LHCN-M2 (cell line): ENCODE measurements around the gene CA10. TPM values are rescaled to one million over a fixed set of nuclear protein-coding genes. Genes with fewer than 3 reads are reported as not detected.

Experiments
- DNase-seq: peaks from one replicate; pipeline ENCODE4 v3.0.0-alpha.2; 2012; ENCODE audit warnings: low read depth
- total RNA-seq: library from RNA; depleted of rRNA; stranded (reverse); fragments of >200 nt; gene quantifications from 2 replicates; pipeline ENCODE4 v1.2.3, GENCODE V29; 2014

The CA10 gene
- total RNA-seq, 1 experiment from 2014 or later = not detected

DNA sequence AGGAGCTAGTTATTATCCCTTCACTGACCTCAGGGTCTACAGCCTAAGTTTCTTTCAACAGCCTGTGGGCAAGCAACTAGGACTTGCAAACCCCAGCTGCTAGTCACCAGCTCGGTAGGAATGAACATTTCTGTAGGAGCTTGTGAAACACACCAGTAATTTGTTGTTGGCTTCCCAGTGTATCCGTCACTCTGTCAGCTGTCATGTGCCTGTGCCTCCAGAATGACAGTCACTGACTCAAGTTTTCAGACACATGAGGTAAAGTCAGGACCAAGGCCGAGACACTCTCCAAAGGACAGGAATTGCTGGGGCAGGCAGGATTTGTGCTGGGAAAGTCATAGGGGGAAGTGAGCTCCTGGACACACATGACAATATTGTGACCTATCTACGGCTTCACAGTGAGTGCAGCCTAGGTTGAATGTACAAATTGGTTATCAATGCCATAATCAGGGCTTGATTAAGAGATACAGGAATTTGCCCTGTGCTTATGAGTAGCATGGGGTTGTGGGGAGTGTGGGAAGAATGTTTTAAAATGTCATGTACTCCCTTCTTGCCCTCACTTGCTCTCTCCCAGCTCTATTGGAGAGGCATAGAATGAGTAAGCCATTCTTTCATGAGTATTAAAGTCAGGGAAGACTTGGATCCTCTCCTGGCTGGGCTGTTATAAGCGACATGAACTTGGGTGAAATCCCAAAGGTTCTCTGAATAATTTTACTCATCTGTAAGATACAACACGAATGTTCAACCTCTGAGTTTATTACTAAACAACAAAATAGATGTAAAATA lies 506.8 kb downstream of the CA10 start:
- DNase-seq = no peak

DNA sequence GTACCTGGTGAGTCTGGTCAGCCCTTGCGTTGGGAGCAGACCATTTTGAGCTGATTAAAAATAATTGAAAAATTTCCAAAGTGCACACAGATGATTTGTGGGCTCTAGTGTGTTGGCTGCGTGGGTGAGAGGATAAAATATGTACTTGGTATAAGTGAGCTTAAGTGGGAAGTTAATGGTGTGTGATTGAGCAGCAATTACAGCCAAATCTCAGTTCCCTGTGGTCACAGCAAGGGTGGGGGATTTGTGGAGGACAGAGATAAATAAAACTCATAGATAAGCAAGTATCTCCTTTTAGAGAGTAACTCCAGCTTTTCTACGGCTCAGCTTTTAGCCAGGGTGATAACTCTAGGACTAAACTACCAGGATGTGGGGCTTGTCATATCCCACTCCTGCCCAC lies 507.7 kb downstream of the CA10 start:
- no peak for DNase-seq

DNA sequence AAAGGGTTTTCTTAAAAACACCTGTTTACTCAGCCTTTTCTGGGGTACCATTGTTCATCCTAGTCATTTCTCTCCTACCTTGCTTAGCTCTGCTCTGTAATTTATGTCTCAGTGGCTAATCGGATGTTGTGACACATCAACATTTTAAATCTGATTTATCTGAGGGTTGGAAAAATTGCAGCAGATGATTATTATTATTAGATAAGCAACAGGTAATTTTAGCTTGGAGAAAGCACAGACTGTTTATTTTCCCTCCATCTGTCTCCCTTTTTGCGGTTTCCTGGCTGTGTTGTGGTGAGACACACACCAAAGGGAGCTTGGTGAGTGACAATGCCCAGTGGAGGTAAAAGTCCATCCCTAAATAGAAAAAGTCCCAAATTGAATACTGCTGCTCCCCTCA lies 508.3 kb downstream of the CA10 start:
- DNase-seq = no peak

DNA sequence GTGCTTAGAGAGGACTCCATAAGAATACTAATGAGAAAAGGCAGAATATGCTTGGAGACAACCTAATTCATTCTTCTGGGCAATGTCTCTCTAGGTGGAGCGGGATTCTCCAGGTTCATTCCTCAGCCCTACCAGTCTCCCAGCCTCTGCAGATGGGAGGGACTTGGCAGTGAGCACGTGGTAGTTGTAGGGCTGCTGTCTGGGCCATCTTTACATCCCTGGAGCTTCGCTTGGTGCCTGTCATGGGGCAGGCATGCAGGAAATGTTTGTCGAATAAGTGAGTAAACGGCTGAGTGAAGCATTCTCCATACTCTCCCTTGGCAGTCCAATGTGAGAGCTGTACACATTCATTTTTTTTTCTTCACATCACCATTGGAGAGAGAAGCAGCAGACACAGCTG lies 510.7 kb downstream of the CA10 start:
- no peak for DNase-seq

DNA sequence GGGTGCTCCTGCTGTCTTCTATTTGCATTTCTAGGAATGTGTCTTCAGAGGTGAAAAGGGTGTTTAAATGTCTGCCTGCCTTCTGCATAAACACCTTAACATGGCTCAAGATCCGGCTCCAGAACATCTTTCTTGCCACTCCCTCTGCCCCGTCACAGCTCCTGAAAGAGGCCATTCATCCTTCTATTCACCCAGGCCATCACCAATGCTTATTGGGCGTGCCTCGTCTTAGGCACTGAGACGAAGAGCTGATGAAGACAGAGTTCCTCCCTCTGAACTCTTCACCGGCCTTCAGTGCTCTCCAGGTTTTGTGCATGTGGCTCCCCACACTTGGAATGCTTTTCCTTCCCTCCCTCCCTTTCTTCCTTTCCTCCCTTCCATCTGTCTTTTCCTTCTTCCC lies 511.4 kb downstream of the CA10 start:
- DNase-seq = no peak

DNA sequence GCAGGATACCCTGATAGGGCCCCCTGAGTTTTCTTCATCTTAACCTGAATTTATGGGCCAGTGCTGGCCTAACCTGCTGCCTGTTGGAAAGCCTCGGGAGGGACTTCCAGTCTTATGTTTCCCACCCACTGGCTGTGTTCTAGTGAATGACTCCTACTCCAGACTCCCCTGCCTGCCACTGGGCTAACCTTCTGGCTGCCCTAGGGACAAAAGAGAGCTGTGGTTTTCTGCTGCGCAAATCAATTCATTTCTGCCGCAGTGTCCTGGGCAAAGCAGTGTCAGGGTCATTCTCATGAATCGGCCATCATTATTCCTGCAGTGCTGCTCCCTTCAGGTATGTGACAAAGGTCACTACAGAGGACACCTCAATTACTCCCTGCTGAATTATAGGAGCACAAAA lies 512.0 kb downstream of the CA10 start:
- DNase-seq = no peak

DNA sequence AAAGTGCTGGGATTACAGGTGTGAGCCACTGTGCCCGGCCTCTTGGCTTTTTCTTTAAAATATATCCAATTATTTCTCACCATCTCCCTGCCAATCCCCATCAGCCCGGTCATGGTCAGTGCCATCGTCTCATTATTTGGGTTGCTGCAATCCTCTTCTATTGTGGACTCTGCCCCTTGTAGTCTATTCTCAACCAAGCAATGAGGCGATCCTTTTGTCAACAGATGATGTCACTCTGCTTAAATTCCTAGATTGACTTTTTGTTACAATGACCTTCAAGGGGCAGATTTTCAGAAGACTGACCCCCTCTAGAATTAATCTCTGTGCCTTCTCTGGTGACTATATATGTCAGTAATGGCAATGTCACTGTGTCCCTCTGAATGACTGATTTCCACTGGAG lies 513.5 kb downstream of the CA10 start:
- no peak for DNase-seq

DNA sequence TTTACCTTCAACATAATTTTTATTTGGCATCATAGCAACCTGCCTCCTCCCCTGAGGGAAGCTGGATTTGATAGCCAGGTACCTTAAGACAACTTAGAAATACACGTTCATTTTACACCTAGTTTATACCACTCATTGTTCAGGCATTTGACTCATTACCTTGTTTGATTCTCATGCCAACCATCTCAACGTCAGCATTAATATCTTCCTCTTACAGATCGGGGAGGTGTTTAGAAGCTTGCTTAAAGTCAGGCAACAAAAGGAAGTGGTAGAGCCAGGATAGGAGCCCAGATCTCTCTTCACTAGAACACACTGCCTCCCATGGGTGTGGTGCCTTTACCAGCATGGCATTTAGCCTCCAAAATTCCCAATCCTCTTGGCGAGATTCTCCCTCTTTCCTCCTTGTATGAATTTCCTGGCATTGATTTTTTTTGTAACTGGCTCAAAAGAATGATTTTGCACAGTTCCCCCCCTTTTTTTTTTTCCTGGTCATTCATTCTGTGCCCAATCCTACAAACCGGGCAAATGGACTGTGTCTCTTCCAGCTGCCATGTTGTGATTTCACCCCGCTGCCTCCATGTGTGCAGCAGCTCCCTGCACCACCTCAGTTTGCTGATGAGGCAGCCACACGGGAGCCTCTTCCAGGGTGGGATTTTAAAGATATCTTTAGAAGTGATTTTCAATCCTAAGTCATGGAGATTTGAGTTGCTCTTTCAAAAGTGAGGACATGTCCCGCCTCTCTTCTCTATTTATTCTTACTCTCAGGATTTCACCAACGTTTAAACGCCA lies 514.6 kb downstream of the CA10 start:
- DNase-seq = no peak

DNA sequence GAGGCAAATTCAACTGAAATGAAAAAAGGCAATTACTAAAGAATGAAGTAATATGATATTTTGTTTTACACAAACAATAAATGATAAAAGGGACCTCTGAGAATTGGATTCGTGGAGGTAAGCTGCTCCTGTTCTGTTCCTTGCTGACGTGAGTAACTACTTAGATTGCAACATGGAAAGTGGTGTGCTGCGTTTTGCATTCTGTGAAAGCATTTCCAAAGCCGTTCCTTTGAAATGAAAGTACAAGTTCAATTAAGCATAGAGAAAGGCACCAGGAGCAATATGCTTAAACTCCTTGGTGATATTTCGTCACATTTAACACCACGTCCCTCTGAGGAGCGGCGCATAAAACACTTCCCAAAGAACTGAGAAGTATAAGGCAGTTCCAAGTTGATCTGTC lies 516.5 kb downstream of the CA10 start:
- no peak for DNase-seq

DNA sequence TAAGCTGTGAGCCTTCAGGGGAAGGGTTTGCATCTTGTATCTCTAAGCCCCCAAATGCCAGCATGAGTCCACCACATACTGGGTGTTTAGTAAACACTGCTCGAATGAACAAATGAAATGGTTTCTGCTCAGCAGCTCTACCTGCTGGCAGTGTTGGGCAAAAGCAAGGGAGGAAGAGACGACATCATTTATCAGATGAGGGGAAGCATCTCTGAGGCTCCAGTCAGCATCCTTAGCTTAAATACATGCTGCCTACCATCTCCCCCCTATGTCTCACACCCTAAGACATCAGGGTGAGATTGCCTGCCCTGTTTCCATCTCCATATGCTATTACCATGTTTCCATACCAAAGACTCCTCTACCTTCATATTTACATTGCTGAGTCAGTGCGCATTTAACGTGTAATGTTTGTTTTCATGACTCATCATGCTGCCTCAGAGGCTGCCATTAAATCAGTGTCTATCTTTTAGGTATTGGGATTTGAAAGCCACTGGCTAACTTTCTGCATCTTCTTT lies 518.3 kb downstream of the CA10 start:
- DNase-seq = no peak

DNA sequence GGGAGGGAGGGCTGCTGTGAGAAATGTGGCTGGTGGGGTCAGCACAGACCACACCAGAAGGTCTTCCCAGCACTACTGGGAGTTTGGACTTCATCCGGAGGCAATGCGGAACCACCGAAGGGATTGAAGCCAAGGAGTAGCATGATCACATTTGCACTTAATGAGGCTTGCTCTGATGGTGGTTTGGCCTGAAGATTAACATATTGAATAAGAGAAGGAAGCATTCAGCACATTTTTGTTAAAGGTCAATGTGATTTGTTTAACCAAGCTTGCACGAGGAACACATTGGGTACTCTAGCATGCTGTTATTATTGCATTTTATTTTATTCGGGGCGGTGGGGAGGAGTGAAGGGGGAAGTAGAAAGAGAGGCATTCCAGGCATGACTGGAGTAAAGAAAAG lies 519.5 kb downstream of the CA10 start:
- no peak for DNase-seq

DNA sequence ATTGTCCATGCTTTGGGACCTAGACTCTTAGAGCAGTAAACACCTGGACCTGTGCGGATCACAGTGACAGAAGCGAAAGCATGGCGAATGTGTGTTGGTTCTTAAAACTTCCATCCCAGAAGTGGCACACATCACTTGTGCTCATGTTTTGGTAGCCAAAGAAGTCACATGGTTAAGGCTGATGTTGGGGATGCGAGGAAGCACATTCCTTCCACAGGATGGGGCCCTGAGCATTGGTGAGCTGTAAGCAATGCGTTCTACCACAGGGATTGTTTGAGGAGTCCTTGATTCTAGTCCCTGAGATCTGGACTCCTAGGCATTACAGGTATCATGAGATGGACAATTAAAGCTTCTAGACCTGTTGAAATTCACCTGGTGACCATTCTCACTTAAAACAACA lies 522.2 kb downstream of the CA10 start:
- no peak for DNase-seq

DNA sequence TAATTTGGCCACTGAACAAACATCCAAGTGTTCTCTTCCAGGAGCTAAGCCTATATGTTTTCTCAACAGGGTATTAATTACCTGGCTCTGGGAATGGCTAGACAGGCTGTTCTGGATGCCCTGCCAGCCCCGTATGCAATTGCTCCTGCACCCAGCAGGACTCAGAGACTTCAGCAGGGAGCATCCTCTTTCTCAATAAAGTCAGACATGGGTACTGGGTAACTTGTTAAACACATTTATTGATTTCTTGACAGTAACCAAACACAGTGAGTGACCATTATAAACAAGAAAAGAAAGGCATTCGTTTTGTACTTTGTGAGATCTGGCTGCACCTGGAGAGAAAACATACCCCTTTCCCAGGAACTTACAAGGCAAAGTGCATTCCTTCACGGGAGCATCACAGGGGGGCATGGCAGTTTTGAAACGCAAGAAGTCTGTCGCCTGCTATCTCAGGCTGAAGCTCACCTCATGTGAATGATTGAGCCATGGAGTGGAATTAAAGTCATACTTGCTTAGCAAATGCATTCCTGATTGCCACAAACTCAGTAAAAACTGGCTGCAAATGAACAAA lies 528.3 kb downstream of the CA10 start:
- no peak for DNase-seq

DNA sequence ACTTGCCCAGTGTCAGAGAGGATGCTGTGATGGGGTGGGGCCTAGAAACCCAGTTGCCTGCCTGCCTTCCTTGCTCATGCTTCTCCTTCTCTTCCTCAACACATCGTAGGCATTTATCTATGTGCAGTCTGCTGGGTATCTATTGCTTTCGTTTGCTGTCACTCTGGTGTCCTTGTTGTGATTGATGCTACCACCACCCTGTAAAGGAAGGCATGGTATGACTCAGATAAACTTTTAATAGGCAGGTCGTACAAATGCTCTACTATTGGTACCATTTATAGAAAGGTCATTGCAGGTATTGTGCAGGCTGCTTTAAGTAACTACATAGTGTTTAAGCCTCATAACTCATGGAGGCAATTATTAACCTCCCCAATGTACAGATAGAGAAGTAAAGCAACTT lies 529.3 kb downstream of the CA10 start:
- no peak for DNase-seq

DNA sequence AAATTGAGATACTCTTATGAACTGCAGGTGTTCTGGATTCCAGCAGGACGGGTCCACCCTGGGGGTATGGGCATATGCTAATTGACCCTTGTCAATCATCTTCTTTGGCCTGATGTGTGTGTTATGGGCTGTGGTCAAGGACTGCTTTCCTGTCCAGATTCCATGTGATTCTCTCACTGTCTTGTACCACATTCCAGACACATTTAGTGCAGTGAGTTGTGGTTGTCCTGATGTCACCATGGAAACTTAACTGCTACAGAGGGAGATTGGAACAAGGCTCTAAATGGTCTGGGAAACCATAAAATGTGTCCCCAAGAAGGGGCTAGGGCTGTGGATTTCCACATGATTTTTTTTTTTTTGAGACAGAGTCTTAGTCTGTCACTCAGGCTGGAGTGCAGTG lies 530.7 kb downstream of the CA10 start:
- no peak for DNase-seq

DNA sequence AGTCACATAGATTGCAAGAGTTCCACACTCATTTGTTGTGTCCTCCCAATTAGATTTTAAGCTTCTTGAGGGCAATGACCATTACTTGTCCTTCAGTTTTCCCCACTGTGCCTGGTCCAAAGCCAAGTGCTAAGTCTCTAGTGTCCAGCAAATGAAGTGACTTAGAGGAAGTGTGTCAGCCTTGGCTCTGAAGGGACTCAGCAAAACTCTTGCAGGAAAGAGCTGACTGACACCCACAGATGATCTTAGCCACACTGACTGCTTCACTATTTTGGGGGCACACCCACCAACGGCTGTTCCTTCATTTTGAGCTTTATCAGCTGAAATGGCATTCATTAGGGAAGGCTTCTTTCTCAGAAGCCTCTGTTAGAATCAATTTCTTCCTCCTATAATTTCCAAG lies 540.0 kb downstream of the CA10 start:
- no peak for DNase-seq

DNA sequence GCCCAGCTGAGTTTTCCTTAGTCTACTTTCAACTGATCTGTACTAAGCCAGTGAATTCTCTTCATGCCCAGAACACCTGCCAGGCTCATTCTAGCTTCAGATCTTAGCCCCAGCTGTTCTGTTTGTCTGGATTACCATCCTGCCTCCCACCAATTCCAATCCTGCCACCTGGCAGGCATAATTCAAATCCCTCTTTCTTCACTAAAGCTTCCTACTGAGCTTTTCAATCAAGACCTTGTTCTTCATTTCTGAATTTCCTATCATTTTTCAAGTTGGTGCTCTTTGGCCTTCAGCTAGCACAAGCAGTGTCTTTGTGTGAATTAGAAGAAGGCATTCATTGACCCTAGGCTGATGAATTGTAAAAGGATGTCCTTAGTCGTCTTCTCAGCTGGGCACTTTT lies 540.5 kb downstream of the CA10 start:
- no peak for DNase-seq

DNA sequence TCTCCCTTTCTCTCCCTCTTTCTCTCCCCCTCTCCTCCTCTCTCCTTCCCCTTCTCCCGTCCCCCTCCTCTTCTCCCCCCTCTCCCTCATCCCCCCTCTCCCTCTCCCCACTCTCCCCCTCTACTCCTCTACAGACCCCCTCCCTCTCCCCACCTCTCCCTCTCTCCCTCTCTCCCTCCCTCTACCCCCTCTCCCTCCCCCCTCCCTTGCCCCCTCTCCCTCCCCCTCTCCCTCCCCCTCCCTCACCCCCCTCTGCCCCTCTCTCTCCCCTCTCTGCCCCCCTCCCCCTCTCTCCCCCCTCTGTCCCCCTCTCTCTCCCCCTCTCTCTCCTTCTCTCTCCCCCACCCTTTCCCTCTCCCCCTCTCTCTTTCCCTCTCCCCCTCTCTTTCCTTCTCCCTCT lies 545.3 kb downstream of the CA10 start:
- no peak for DNase-seq

DNA sequence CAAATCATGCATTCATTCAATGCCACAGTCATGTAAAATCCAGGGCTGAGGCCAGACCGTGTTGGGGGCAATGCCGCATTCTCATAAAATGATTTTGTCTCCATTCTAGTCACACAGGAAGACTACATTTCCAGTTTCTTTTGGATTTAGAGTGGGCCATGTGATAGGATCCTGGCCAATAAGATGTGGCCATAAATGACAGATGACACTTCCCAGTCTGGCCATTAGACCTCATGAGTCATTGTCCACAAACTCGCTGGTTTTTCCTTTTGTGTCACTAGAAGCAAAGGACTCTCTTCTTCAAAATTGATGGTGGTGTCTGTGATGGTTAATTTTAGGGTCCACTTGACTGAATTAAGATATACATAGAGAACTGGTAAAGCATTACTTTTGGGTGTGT lies 545.8 kb downstream of the CA10 start:
- no peak for DNase-seq

DNA sequence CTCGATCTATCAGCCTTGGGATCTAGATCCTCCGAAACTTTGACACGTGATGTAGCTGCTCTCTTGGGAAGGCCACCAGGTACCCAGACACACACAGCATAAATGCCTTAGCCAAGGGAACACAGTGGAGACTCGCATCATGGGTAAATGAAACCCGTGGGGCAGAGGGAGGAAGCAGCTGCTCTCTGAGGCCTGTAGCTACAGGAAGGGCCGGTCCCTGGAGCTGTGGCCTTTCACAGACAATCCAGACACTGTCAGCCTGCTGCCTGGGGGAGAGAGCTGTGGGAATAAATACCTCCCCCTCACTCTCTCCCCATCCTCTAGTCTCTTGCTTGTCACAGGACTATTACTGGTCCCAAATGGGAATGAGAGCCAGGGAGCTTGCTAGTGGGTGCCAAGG lies 546.9 kb downstream of the CA10 start:
- no peak for DNase-seq

DNA sequence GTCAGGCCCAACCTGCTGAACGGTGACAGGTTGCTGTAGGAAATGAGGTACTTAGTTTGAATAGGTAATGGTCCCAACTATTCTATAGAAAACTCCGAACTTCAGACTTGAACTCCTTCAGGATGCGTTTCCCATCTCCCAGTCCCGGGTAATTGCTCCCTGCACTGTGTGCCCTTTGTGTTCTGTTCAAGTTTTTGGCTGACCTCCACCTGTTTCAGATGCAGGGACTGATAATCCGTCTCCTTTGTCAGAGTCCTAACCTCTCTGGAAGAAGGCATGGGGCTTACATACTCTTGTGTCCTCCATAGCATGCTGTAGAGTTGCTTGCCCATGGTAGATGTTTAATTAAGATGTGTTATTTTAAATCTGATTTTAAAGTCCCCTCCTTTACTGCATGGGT lies 547.7 kb downstream of the CA10 start:
- DNase-seq = no peak

DNA sequence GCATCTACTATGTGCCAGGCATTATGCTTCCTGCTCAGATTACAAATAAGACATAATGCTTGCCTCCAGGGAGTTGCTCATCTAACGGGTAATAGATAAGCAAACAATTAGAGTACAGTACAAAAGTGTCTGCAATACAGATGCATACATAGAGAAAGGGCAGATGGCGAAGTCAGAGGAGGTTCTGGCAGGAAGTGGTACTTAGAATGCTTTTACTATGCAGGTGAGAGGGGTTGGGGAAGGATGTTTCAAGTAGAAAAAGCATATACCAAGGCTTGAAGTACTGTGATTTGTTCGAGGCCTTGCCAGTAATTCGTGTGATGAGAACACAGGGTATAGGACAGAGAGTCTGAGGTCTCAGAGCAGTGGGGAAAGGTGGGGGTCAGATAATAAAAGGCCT lies 548.4 kb downstream of the CA10 start:
- no peak for DNase-seq
